ENCODE data around the gene NOP9.

Gene NOP9

GRCh38 chr14:24356208-24356607 is 56.6 kb downstream of the NOP9 start:
- no peak for DNase-seq

Measured in activated naive CD4-positive, alpha-beta T cell treated with anti-CD3 and anti-CD28 coated beads, Interleukin-2, amount 50 U/mL, for 16 hours (primary cell).